Smooth muscle cell (in vitro differentiated cells): ENCODE measurements around the gene LCN12. TPM values are rescaled to one million over a fixed set of nuclear protein-coding genes. Genes with fewer than 3 reads are reported as not detected.

ENCODE experiments used
- DNase-seq: peaks from one replicate; lab custom pipeline; 2025; ENCODE audit not compliant: unreplicated experiment; lab: John Stamatoyannopoulos, UW
- H2AFZ ChIP-seq: fragments of 200-600 bp; sonication (generic); 2 replicates; pipeline ENCODE4 v1.6.0; 2016; ENCODE audit warnings: antibody characterized with exemption, low read depth, mild to moderate bottlenecking
- H3F3A ChIP-seq: fragments of 200-600 bp; sonication (generic); 2 replicates; pipeline ENCODE4 v1.6.0; 2017; ENCODE audit warnings: antibody characterized with exemption, low read depth
- H3K27ac ChIP-seq: fragments of 200-600 bp; sonication (generic); 2 replicates; pipeline ENCODE4 v1.5.1; 2016; ENCODE audit warnings: low read depth, mild to moderate bottlenecking
- H3K27me3 ChIP-seq: fragments of 200-600 bp; sonication (generic); 2 replicates; pipeline ENCODE4 v1.6.1; 2016; ENCODE audit warnings: low read depth, mild to moderate bottlenecking
- H3K36me3 ChIP-seq: fragments of 200-600 bp; sonication (generic); 2 replicates; pipeline ENCODE4 v1.5.1; 2016; ENCODE audit warnings: low read depth
- H3K4me1 ChIP-seq: fragments of 200-600 bp; sonication (generic); 2 replicates; pipeline ENCODE4 v1.5.1; 2016; ENCODE audit warnings: low read depth
- H3K4me2 ChIP-seq: fragments of 200-600 bp; sonication (generic); 2 replicates; pipeline ENCODE4 v1.6.0; 2016; ENCODE audit warnings: mild to moderate bottlenecking
- H3K4me3 ChIP-seq: fragments of 200-600 bp; sonication (generic); 2 replicates; pipeline ENCODE4 v1.5.1; 2016; ENCODE audit warnings: mild to moderate bottlenecking
- H3K79me2 ChIP-seq: fragments of 200-600 bp; sonication (generic); 2 replicates; pipeline ENCODE4 v1.6.0; 2016; ENCODE audit warnings: low read depth, mild to moderate bottlenecking
- H3K9ac ChIP-seq: fragments of 200-600 bp; sonication (generic); 2 replicates; pipeline ENCODE4 v1.6.0; 2016; ENCODE audit warnings: low read depth
- H3K9me3 ChIP-seq: fragments of 200-600 bp; sonication (generic); replicated peaks from 2 replicates; pipeline ENCODE4 v1.5.1; 2016; ENCODE audit warnings: low read depth
- H4K20me1 ChIP-seq: fragments of 200-600 bp; sonication (generic); 2 replicates; pipeline ENCODE4 v1.6.0; 2016; ENCODE audit warnings: low read depth
- CTCF ChIP-seq: fragments of 200-600 bp; sonication (generic); IDR thresholded peaks from 2 replicates; pipeline ENCODE4 v1.5.1; 2017; ENCODE audit warnings: borderline replicate concordance, mild to moderate bottlenecking, antibody characterized with exemption; ENCODE audit not compliant: insufficient read depth, poor library complexity, severe bottlenecking
- WGBS: methylation state at CpG from one replicate; pipeline ENCODE4 v1.1.7; 2016; ENCODE audit warnings: low lambda C conversion rate; 5-methylcytosine and 5-hydroxymethylcytosine counted together
- polyA plus RNA-seq: library from polyadenylated mRNA; unstranded; fragments of >200 nt; fragmentation: Nextera tagmentation; extraction: Ambion mirVana; gene quantifications from 2 replicates; pipeline ENCODE4 v1.2.1, GENCODE V29; 2016
- total RNA-seq: library from RNA; depleted of rRNA; stranded (reverse); fragments of >200 nt; gene quantifications from 2 replicates; pipeline ENCODE4 v1.2.3, GENCODE V29; 2014

LCN12 gene
- total and polyA plus RNA-seq, 2 experiments from 2014 or later = not detected

GRCh38 chr9:136975644-136976043 is 23.6 kb downstream of the LCN12 start:
- H3K27me3 ChIP-seq = no peaks in the 10 kb centered on the region
- H3K4me1 ChIP-seq = peaks cover 4% of the 10 kb centered on the region
- H3K36me3 ChIP-seq = no peaks in the 10 kb centered on the region
- no peaks in the 10 kb centered on the region for H3K9me3 ChIP-seq
- H4K20me1 ChIP-seq = peaks cover 9% of the 10 kb centered on the region
- no peak overlapping the region for H3K4me3 ChIP-seq
- no peaks in the 10 kb centered on the region for H3K79me2 ChIP-seq
- WGBS = 76% methylated on average over 14 of the region's 14 CpGs
- H2AFZ ChIP-seq = no peak overlapping the region
- no peak overlapping the region for H3K4me2 ChIP-seq
- no peak overlapping the region for H3K27ac ChIP-seq
- TF ChIP-seq CTCF = peak; percentile 8
- no peaks in the 10 kb centered on the region for H3F3A ChIP-seq
- no peak for DNase-seq
- no peak overlapping the region for H3K9ac ChIP-seq

GRCh38 chr9:136977223-136977622 is 25.1 kb downstream of the LCN12 start, which contains the start of gene PTGDS:
TSS of gene PTGDS (plus strand) at chr9:136977504. CDS start at chr9:136977579, 75 bp downstream.
- peaks cover 9% of the 10 kb centered on the region for H4K20me1 ChIP-seq
- no peaks in the 10 kb centered on the region for H3K27me3 ChIP-seq
- H3F3A ChIP-seq = no peaks in the 10 kb centered on the region
- no peak for TF ChIP-seq CTCF
- peak within 1 kb of the TSS; percentile 48 for H3K4me3 ChIP-seq
- peak within 1 kb of the TSS; percentile 89 for H2AFZ ChIP-seq
- no peaks in the 10 kb centered on the region for H3K36me3 ChIP-seq
- no peaks in the 10 kb centered on the region for H3K9me3 ChIP-seq
- no peak within 1 kb of the TSS for H3K27ac ChIP-seq
- no peak within 1 kb of the TSS for H3K9ac ChIP-seq
- peak; percentile 65 for DNase-seq
- no peaks in the 10 kb centered on the region for H3K79me2 ChIP-seq
- peaks cover 4% of the 10 kb centered on the region for H3K4me1 ChIP-seq
- 52% methylated on average over 10 of the region's 10 CpGs for WGBS
- H3K4me2 ChIP-seq = peak within 1 kb of the TSS; percentile 82

- H3K79me2 ChIP-seq = no peaks in the 10 kb centered on the region
- no peak overlapping the region for H3K9ac ChIP-seq
- H4K20me1 ChIP-seq = peaks cover 9% of the 10 kb centered on the region
- H3K4me2 ChIP-seq = peak overlapping the region; percentile 82
- no peak for TF ChIP-seq CTCF
- H3K27me3 ChIP-seq = no peaks in the 10 kb centered on the region
- H3K4me3 ChIP-seq = peak overlapping the region; percentile 48
- no peak overlapping the region for H3K27ac ChIP-seq
- no peaks in the 10 kb centered on the region for H3K36me3 ChIP-seq
- H3K9me3 ChIP-seq = no peaks in the 10 kb centered on the region
- peak overlapping the region; percentile 89 for H2AFZ ChIP-seq
- WGBS = 17% methylated on average over 33 of the region's 33 CpGs
- peaks cover 4% of the 10 kb centered on the region for H3K4me1 ChIP-seq
- no peaks in the 10 kb centered on the region for H3F3A ChIP-seq
- DNase-seq = peak; percentile 65
Observed at GRCh38 chr9:136977649-136978072, 25.6 kb downstream of the LCN12 start.
